Rectal smooth muscle tissue (tissue), 1 donor: ENCODE data around the gene SNTN.
A peak's percentile ranks its signal among the peaks of the same experiment; 100 is the strongest.
"Not testable (repeated sequence)": the region's sequence is repeated elsewhere in the genome, so short reads cannot be mapped to it uniquely, and the experiment has no call there.

Experiments
- H3K27ac ChIP-seq: one replicate; pipeline ENCODE4 v1.7.0; 2013; ENCODE audit warnings: low read depth, low read length, inconsistent platforms
- H3K27me3 ChIP-seq: one replicate; pipeline ENCODE4 v1.7.0; 2013; ENCODE audit warnings: low read length; ENCODE audit not compliant: control insufficient read depth, insufficient read depth
- H3K36me3 ChIP-seq: one replicate; pipeline ENCODE4 v1.7.0; 2013; ENCODE audit warnings: low read length; ENCODE audit not compliant: control insufficient read depth, insufficient read depth
- H3K4me1 ChIP-seq: one replicate; pipeline ENCODE4 v1.7.0; 2013; ENCODE audit warnings: low read length; ENCODE audit not compliant: control insufficient read depth, insufficient read depth
- H3K4me3 ChIP-seq: one replicate; pipeline ENCODE4 v1.7.0; 2013; ENCODE audit warnings: low read length
- H3K9ac ChIP-seq: one replicate; pipeline ENCODE4 v1.7.0; 2013; ENCODE audit warnings: low read length

Gene SNTN

DNA sequence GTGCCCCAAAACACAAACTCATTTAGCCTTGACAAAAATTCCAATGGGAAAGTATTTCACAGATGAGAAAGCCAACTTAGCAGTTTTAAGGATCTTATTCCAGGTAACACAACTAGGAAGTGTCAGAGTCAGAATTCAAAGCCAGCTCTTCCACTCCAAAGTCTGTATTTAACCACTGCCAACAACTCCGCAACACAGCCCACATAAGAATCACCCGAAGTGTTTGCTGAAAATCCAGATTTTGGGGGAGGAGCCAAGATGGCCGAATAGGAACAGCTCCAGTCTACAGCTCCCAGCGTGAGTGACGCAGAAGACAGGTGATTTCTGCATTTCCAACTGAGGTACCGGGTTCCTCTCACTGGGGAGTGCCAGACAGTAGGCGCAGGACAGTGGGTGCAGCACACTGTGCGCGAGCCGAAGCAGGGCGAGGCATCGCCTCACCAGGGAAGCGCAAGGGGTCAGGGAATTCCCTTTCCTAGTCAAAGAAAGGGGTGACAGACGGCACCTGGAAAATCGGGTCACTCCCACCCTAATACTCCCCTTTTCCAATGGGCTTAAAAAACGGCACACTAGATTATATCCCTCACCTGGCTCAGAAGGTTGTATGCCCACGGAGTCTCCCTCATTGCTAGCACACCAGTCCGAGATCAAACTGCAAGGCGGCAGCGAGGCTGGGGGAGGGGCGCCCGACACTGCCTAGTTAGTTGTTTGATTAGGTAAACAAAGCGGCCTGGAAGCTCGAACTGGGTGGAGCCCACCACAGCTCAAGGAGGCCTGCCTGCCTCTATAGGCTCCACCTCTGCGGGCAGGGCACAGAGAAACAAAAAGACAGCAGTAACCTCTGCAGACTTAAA lies 7.3 kb upstream of the SNTN start:
- H3K27ac ChIP-seq, H3K4me1 ChIP-seq, H3K27me3 ChIP-seq, H3K9ac ChIP-seq, H3K36me3 ChIP-seq: not testable (repeated sequence)
- H3K4me3 ChIP-seq = peak overlapping the region; percentile 19

DNA sequence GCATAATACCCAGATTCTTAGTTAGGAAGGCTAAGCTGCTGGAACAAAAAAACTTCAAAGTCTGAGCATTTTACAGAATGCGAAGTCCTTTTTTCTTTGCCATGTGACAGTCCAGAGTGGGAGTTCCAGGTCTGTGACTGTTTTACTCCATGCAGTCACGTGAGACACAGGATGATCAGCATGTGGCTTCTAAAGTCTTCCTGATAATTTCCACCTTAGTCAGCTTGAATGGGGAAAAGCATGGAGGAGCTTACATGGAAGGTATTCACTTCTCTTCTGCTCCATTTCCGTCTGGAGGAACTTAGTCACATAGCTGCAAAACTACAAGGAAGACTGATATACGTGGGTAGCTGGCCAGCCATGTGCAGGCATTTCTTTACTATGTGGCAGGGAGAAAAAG lies 1.7 kb downstream of the SNTN start:
- Histone ChIP-seq H3K9ac (no peak overlapping the region), H3K27me3 (no peaks in the 10 kb centered on the region), H3K4me1 (no peaks in the 10 kb centered on the region), H3K27ac (no peak overlapping the region), H3K4me3 (no peak overlapping the region), H3K36me3 (no peaks in the 10 kb centered on the region)

DNA sequence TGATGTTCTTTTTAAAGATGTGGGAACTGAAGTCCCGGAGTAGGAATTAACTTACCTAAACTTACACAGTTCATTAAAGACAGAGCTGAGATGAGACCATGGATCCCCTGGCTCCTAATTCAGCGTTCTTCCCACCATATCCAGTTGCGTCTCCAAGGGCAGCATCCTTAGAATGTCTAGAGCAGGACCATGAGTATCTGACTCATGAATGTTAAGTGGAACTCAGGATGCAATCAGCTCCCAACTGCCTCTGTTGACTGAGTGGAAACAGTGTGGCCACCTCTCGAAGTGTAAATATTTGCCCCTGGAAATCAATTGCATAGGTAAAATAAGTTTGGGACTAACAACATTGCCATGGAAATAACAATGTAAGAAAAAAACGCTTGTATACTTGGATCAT lies 2.5 kb downstream of the SNTN start:
- H3K4me3 ChIP-seq = no peak overlapping the region
- no peaks in the 10 kb centered on the region for H3K27me3 ChIP-seq
- H3K36me3 ChIP-seq = no peaks in the 10 kb centered on the region
- H3K27ac ChIP-seq = no peak overlapping the region
- H3K9ac ChIP-seq = no peak overlapping the region
- no peaks in the 10 kb centered on the region for H3K4me1 ChIP-seq

DNA sequence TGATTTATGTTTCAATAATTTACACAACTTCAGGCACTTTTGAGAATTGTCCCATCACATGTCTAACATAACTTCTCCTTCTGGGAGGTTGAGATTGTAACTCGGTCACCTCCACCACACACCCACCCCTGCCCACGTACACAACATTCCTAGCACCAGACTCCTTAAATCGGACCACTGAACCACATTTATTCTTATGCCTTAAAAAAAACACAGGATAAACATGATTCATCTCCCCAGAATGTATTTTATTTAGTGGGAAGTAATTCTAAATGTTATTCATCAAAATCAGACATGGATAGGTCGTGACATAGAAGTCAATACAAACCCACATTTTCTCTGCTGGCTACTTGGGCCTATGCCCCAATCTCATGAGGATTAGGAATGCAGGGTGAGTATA lies 3.0 kb downstream of the SNTN start:
- no peak overlapping the region for H3K27ac ChIP-seq
- H3K36me3 ChIP-seq = no peaks in the 10 kb centered on the region
- no peaks in the 10 kb centered on the region for H3K27me3 ChIP-seq
- H3K4me1 ChIP-seq = no peaks in the 10 kb centered on the region
- no peak overlapping the region for H3K9ac ChIP-seq
- no peak overlapping the region for H3K4me3 ChIP-seq

DNA sequence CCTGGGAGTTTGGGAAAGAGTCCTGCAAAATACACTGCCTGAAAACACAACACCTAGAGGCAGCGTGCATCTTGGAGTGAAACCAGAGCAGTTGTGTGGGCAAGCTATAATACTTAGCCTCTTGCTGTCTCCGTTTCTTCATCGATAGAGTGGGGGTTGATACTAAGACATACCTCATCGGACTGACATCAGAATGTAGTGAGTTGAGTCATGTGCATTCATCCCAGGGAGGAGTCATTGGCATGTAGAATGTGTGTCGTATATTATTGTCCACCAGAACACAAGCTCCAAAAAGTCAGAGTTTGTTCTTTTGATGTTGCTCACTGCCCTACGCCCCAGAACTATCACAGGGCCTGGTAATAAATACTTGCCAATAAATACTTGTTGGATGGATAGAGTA lies 4.3 kb downstream of the SNTN start:
- Histone ChIP-seq H3K27ac (no peak overlapping the region), H3K4me3 (no peak overlapping the region), H3K36me3 (no peaks in the 10 kb centered on the region), H3K4me1 (no peaks in the 10 kb centered on the region), H3K27me3 (no peaks in the 10 kb centered on the region), H3K9ac (no peak overlapping the region)

DNA sequence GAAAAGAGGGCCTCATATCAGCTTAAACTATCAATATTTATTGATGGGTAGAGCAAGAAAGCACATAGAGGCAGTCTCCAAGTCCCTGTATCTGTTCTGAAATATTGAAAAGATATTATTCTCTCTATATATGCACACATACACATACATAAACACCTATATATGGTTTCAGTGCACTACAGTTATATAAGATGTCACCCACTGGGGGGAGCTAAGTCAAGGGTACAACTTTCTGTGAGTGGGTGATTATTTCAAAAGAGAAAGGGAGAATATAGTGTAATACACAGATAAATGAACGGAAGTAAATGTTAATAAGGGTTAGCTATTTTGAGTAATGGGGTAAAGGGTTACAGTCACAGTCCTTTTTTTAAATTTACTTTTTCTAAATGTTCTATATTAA lies 8.8 kb downstream of the SNTN start:
- H3K9ac ChIP-seq = no peak overlapping the region
- H3K27me3 ChIP-seq = no peaks in the 10 kb centered on the region
- no peak overlapping the region for H3K4me3 ChIP-seq
- H3K36me3 ChIP-seq = no peaks in the 10 kb centered on the region
- H3K4me1 ChIP-seq = no peaks in the 10 kb centered on the region
- H3K27ac ChIP-seq = no peak overlapping the region

DNA sequence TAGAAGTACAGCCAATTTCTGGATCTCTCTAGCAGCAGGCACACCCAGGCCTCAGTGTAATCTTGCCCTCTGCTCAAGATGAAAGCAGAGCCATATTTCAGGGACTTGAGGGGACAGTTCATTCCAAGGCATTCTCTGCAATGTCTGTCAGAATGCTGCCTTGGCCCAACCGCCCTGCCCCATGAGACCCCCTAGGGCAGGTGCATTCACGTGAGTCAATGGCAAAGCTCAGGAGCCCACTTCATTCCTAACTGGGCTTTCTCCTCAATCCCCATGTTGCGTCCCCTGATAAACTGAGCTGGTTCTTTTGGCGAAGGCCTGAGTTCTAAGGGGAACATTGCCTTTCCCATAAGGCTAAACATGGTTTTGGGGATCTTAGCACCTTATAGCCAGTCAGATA lies 9.5 kb downstream of the SNTN start:
- Histone ChIP-seq H3K36me3 (no peaks in the 10 kb centered on the region), H3K27ac (no peak overlapping the region), H3K4me3 (no peak overlapping the region), H3K4me1 (no peaks in the 10 kb centered on the region), H3K9ac (no peak overlapping the region), H3K27me3 (no peaks in the 10 kb centered on the region)

DNA sequence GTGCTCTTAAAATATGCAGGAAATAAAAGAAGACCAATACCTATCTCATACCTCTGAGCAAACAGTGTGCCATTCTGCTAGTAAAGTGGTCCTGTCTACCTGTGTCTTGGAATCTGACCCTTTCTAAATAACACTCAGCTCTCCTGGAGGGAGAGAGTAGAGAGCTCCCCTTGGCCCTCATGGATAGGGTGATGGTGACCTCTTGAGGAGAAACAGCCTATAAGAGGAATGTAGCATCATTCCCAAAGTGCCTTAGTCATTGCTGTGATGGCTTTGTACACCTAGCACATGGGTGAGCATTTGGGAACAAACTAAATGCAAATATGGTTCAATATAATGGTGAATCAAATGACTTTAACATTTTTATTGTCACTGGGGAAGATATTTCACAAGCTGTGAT lies 10.0 kb downstream of the SNTN start:
- H3K36me3 ChIP-seq = no peaks in the 10 kb centered on the region
- no peaks in the 10 kb centered on the region for H3K4me1 ChIP-seq
- H3K9ac ChIP-seq = no peak overlapping the region
- no peak overlapping the region for H3K4me3 ChIP-seq
- H3K27me3 ChIP-seq = no peaks in the 10 kb centered on the region
- no peak overlapping the region for H3K27ac ChIP-seq

DNA sequence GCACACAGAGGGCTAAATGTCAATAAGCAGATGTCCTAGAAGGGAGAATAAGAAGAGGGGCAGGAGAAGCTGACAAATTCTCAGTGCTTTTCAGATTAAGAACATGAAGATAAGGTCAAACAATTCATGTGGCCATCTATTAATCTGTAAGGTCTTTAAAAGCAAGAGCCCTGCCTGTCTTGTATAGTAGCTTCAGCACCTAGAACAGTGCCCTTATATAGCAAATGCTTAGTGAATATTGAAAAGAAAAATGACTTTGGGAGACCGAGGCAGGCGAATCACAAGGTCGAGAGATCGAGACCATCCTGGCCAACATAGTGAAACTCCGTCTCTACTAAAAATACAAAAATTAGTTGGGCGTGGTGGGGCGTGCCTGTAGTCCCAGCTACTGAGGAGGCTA lies 18.1 kb downstream of the SNTN start:
- Histone ChIP-seq H3K4me3 (no peak overlapping the region), H3K27me3 (no peaks in the 10 kb centered on the region), H3K4me1 (no peaks in the 10 kb centered on the region), H3K36me3 (no peaks in the 10 kb centered on the region), H3K9ac (no peak overlapping the region), H3K27ac (no peak overlapping the region)

DNA sequence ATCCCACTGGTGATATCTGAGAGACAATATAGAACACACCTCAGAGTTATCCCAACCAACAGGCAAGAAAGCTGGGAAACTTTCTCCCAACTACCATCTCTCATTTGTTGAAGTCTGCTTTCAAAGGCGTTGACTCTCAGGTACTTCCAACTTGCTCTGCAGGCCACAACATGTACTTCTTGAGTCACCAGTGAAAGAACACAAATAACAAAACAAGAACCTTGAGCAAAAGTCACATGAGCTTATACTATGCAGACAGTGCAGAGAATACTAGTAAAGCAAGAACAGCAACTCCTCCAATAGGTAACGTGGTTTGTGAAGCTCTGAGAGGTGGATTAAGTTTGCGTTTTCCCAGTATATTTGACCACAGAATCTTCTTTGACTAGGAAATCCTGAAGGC lies 20.6 kb downstream of the SNTN start:
- H3K9ac ChIP-seq = no peak overlapping the region
- no peak overlapping the region for H3K4me3 ChIP-seq
- H3K4me1 ChIP-seq = no peaks in the 10 kb centered on the region
- H3K27me3 ChIP-seq = no peaks in the 10 kb centered on the region
- H3K36me3 ChIP-seq = no peaks in the 10 kb centered on the region
- H3K27ac ChIP-seq = no peak overlapping the region

DNA sequence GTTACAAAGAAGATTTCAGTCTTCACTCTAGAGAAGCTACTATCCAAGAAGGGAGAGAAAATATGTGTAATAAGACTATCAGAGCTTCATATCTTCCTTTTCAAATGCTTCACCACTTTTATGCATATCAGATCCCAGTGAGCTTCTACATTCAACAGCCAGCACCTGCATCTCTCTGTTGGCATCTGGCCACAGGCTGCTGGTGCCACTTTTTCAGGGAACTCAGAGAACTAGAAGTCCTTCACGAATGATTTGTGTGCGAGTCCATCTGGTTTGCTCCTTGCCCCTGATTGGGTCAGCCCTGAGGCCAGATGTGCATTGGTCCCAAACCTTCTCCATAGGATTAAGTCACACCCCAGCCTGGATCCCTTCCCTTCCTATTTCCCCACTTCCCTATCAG lies 22.1 kb downstream of the SNTN start:
- Histone ChIP-seq H3K27me3 (no peaks in the 10 kb centered on the region), H3K36me3 (no peaks in the 10 kb centered on the region)

DNA sequence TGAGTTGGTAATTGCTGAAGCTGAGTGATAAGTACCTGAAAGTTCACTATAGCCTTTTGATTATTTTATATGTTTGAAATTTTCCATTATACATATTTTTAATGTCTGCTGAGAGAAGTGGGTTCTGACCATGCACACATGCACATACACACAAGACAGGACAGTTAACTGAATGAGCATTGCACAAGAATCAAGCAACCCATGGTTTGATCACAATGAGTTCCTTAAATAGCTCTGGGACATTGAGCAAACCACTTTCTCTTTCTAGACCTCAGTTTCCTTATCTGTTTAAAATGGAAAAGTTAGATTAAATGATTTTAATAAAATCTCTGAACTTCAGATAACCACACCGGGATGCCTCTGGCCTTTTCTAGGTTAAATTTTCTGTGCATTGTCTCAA lies 26.7 kb downstream of the SNTN start:
- H3K27me3 ChIP-seq = no peaks in the 10 kb centered on the region
- H3K27ac ChIP-seq = no peak overlapping the region

More for the DNA sequence above, 22.1 kb downstream of the SNTN start:
- no peaks in the 10 kb centered on the region for H3K4me1 ChIP-seq
- H3K9ac ChIP-seq = no peak overlapping the region
- no peak overlapping the region for H3K27ac ChIP-seq
- H3K4me3 ChIP-seq = no peak overlapping the region

DNA sequence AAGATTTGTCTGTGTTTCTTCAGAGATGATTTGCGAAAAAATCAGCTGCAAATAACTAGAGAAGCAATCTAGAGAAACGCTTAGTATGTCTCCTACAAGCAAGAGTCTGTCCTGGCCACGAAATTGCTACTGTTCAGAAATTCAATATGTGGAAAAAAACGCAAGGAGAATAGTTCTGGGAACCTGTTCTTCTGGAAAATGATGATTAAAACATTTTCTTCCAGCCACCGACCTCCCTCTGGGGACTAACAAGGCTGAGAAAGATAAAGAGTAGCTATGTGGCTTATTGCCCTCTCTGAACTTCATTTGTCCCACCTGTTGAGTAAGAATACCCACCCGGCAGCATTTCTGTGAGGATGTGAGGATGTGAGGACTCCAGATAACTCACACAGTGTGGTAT lies 31.6 kb downstream of the SNTN start:
- Histone ChIP-seq H3K27ac (no peak overlapping the region), H3K27me3 (no peaks in the 10 kb centered on the region), H3K4me1 (no peaks in the 10 kb centered on the region), H3K9ac (no peak overlapping the region), H3K36me3 (no peaks in the 10 kb centered on the region), H3K4me3 (no peak overlapping the region)

More for the DNA sequence above, 26.7 kb downstream of the SNTN start:
- Histone ChIP-seq H3K4me1 (no peaks in the 10 kb centered on the region), H3K36me3 (no peaks in the 10 kb centered on the region), H3K9ac (no peak overlapping the region), H3K4me3 (no peak overlapping the region)
